GM23338 (cell line): ENCODE measurements around the gene POLR3A. TPM values are rescaled to one million over a fixed set of nuclear protein-coding genes. Genes with fewer than 3 reads are reported as not detected.

Source experiments
- ATAC-seq: fragments of 200-7000 bp; cut with Tn5 transposase; 3 replicates; pipeline ENCODE4 v1.9.1; 2020
- DNase-seq: peaks from one replicate; pipeline ENCODE4 v3.0.0-alpha.2; 2015; ENCODE audit warnings: low spot score
- H2AFZ ChIP-seq: fragments of 200-600 bp; sonication (generic); 2 replicates; pipeline ENCODE4 v1.8.0; 2016; ENCODE audit warnings: antibody characterized with exemption, mild to moderate bottlenecking, moderate library complexity
- H3F3A ChIP-seq: fragments of 200-600 bp; sonication (generic); replicated peaks from 2 replicates; pipeline ENCODE4 v1.8.0; 2017; ENCODE audit warnings: antibody characterized with exemption, mixed run types, low read depth
- H3K27ac ChIP-seq: fragments of 200-600 bp; sonication (generic); 2 replicates; pipeline ENCODE4 v1.6.1; 2016; ENCODE audit warnings: low read depth
- H3K27me3 ChIP-seq: fragments of 200-600 bp; sonication (generic); 2 replicates; pipeline ENCODE4 v1.8.0; 2016; ENCODE audit warnings: mild to moderate bottlenecking, mixed run types, moderate library complexity; ENCODE audit not compliant: insufficient read depth
- H3K36me3 ChIP-seq: fragments of 200-600 bp; sonication (generic); 2 replicates; pipeline ENCODE4 v1.8.0; 2016; ENCODE audit warnings: mild to moderate bottlenecking; ENCODE audit not compliant: insufficient read depth
- H3K4me1 ChIP-seq: fragments of 200-600 bp; sonication (generic); 2 replicates; pipeline ENCODE4 v1.8.0; 2016; ENCODE audit warnings: mild to moderate bottlenecking, moderate library complexity; ENCODE audit not compliant: insufficient read depth
- H3K4me2 ChIP-seq: fragments of 200-600 bp; sonication (generic); 2 replicates; pipeline ENCODE4 v1.7.1; 2017; ENCODE audit warnings: mixed run types
- H3K4me3 ChIP-seq: fragments of 200-600 bp; sonication (generic); 2 replicates; pipeline ENCODE4 v1.6.1; 2016; ENCODE audit warnings: mixed run types
- H3K79me2 ChIP-seq: fragments of 200-600 bp; sonication (generic); replicated peaks from 2 replicates; pipeline ENCODE4 v1.8.0; 2017; ENCODE audit warnings: mild to moderate bottlenecking; ENCODE audit not compliant: insufficient read depth
- H3K9me2 ChIP-seq: fragments of 200-600 bp; sonication (generic); 2 replicates; pipeline ENCODE4 v1.8.0; 2017; ENCODE audit not compliant: insufficient read depth
- H4K20me1 ChIP-seq: fragments of 200-600 bp; sonication (generic); replicated peaks from 2 replicates; pipeline ENCODE4 v1.8.0; 2017; ENCODE audit warnings: mild to moderate bottlenecking; ENCODE audit not compliant: insufficient read depth
- H3K27ac Mint-ChIP-seq: 2 replicates; pipeline ENCODE4 v1.8.0; 2020; ENCODE audit warnings: inconsistent platforms, mild to moderate bottlenecking, moderate library complexity, mixed read lengths
- H3K27me3 Mint-ChIP-seq: 3 replicates; pipeline ENCODE4 v1.8.0; 2022; ENCODE audit warnings: low read depth, mild to moderate bottlenecking, moderate library complexity, mixed read lengths, inconsistent platforms; ENCODE audit not compliant: insufficient read depth, poor library complexity
- H3K36me3 Mint-ChIP-seq: 3 replicates; pipeline ENCODE4 v1.8.0; 2021; ENCODE audit warnings: low read depth, mild to moderate bottlenecking, inconsistent platforms, moderate library complexity, mixed read lengths
- H3K4me1 Mint-ChIP-seq: 3 replicates; pipeline ENCODE4 v1.8.0; 2020; ENCODE audit warnings: mild to moderate bottlenecking, inconsistent platforms, mixed read lengths
- H3K4me3 Mint-ChIP-seq: 3 replicates; pipeline ENCODE4 v1.8.0; 2021; ENCODE audit warnings: moderate library complexity, mild to moderate bottlenecking, inconsistent platforms, mixed read lengths
- H3K9me3 Mint-ChIP-seq: 3 replicates; pipeline ENCODE4 v1.8.0; 2020; ENCODE audit warnings: moderate library complexity, mild to moderate bottlenecking, inconsistent platforms, mixed read lengths
- CREB1 ChIP-seq: fragments of 250-450 bp; sonication (Bioruptor Pico); IDR thresholded peaks from 2 replicates; pipeline ENCODE4 v1.5.0; 2020; ENCODE audit warnings: low read depth, mild to moderate bottlenecking, moderate library complexity
- EZH2phosphoT487 ChIP-seq: fragments of 200-600 bp; sonication (generic); IDR thresholded peaks from one replicate; pipeline ENCODE4 v1.8.1; 2018; ENCODE audit warnings: antibody characterized with exemption; ENCODE audit not compliant: unreplicated experiment
- JUNB ChIP-seq: IDR thresholded peaks from one replicate; pipeline ENCODE4 v1.6.1; 2016; ENCODE audit warnings: antibody characterized with exemption; ENCODE audit not compliant: unreplicated experiment
- NANOG ChIP-seq: IDR thresholded peaks from 2 replicates; pipeline ENCODE4 v1.6.1; 2016; ENCODE audit warnings: antibody characterized with exemption, borderline replicate concordance
- POLR2AphosphoS5 ChIP-seq: IDR thresholded peaks from 2 replicates; pipeline ENCODE4 v1.6.1; 2016; ENCODE audit warnings: antibody characterized with exemption, low read depth
- ZNF331 ChIP-seq: fragments of 250-450 bp; sonication (Bioruptor Pico); IDR thresholded peaks from 2 replicates; pipeline ENCODE4 v1.5.0; 2020; ENCODE audit warnings: low read depth, mild to moderate bottlenecking, moderate library complexity
- polyA plus RNA-seq: library from polyadenylated mRNA; unstranded; fragments of >200 nt; fragmentation: Nextera tagmentation; extraction: Ambion mirVana; gene quantifications from 2 replicates; pipeline ENCODE4 v1.2.1, GENCODE V29; 2016
- total RNA-seq: library from RNA; depleted of rRNA; stranded (reverse); fragments of >200 nt; shearing (Covaris generic); gene quantifications from 2 replicates; pipeline ENCODE4 v1.2.3, GENCODE V29; 2014
- TF ChIP-seq, protein P1 (sequence below), 2 experiments: fragments of 200-600 bp in 1 of 2; sonication (generic) in 1 of 2; conservative IDR thresholded peaks; 2 replicates each; pipeline versions ENCODE4 v1.5.1 to v1.6.1; 2016 to 2017; ENCODE audit warnings: antibody characterized with exemption in 2 of 2, low read depth in 2 of 2, mild to moderate bottlenecking in 2 of 2, moderate library complexity in 1 of 2
- TF ChIP-seq, protein P2 (sequence below): IDR thresholded peaks from one replicate; pipeline ENCODE4 v1.6.1; 2018; ENCODE audit warnings: antibody characterized with exemption; ENCODE audit not compliant: unreplicated experiment

POLR3A gene
- total and polyA plus RNA-seq, 2 experiments from 2014 or later: 11.6 to 35.5 TPM

DNA sequence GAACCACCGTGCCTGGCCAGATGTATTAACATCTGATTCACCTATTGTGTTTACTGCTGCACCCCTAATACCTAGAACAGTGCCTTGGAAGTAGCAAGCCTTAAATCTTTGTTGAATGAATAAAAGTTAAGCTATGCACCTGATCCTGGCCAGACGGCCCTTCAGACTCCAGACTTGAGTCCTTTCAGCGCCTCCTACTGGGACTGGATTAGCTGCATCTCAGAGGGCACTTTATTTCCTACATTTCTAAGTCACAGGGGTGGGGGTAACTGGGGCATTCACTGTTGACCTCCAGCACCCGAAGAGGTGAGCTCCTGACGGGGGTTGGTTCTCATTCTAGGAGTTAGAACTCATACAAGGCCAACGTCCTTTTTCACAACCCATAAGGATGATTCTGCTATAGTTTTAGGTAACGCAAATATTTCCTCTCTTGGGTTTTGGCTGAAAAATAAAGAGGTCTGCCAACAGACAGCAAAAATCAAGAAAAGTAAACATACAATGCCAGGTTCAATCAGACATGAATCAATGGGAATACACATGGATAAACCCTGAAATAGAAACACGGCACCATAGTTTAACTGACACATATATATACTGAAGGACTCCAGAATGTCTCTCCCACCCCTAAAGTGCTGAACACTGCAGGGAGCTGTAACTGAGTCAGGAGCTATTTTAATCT is 54.8 kb downstream of the POLR3A start (continued):
- no peak for TF ChIP-seq ZNF331 (CRISPR knock-in tag)

- H3K36me3 ChIP-seq: peaks cover 15% of the 10 kb centered on the region; the same call in 1 of the 2 replicates
- H4K20me1 ChIP-seq: no peaks in the 10 kb centered on the region; the same call in 1 of the 2 replicates
- DNase-seq (no peak), ATAC-seq (no peak)
- peaks cover 10% of the 10 kb centered on the region; the same call in 1 of the 2 replicates for H3F3A ChIP-seq
- peaks cover 3% of the 10 kb centered on the region; the same call in 1 of the 2 replicates for H3K4me1 ChIP-seq
- no peak overlapping the region for H3K4me3 ChIP-seq
- TF ChIP-seq CREB1 (CRISPR knock-in tag): no peak
- TF ChIP-seq JUNB: no peak
- no peak for TF ChIP-seq EZH2phosphoT487
- Mint-ChIP-seq H3K4me3 (no peak overlapping the region), H3K4me1 (peaks cover 12% of the 10 kb centered on the region; the same call in 2 of the 3 replicates), H3K27ac (no peak overlapping the region), H3K36me3 (peaks cover 22% of the 10 kb centered on the region), H3K9me3 (no peaks in the 10 kb centered on the region), H3K27me3 (peaks cover 3% of the 10 kb centered on the region)
- no peak overlapping the region for H2AFZ ChIP-seq
- no peaks in the 10 kb centered on the region for H3K9me2 ChIP-seq
- H3K4me2 ChIP-seq: no peak overlapping the region
- no peaks in the 10 kb centered on the region for H3K79me2 ChIP-seq
- H3K27me3 ChIP-seq: no peaks in the 10 kb centered on the region
- H3K27ac ChIP-seq: peak overlapping the region; percentile 69; the same call in 1 of the 2 replicates
These were observed 56.0 kb downstream of the POLR3A start for GRCh38 chr10:77973276-77973675.

- peaks cover 10% of the 10 kb centered on the region; the same call in 1 of the 2 replicates for H3F3A ChIP-seq
- Mint-ChIP-seq H3K4me3 (no peak overlapping the region), H3K9me3 (no peaks in the 10 kb centered on the region; the same call in 2 of the 3 replicates), H3K36me3 (peaks cover 15% of the 10 kb centered on the region; the same call in 2 of the 3 replicates), H3K27ac (no peak overlapping the region), H3K27me3 (peaks cover 5% of the 10 kb centered on the region), H3K4me1 (peaks cover 12% of the 10 kb centered on the region; the same call in 2 of the 3 replicates)
- no peak overlapping the region for H3K4me3 ChIP-seq
- DNase-seq: no peak
- H3K4me1 ChIP-seq: peaks cover 3% of the 10 kb centered on the region; the same call in 1 of the 2 replicates
- peaks cover 9% of the 10 kb centered on the region; the same call in 1 of the 2 replicates for H3K36me3 ChIP-seq
- H3K9me2 ChIP-seq: no peaks in the 10 kb centered on the region
- no peaks in the 10 kb centered on the region; the same call in 1 of the 2 replicates for H4K20me1 ChIP-seq
- H2AFZ ChIP-seq: no peak overlapping the region
- H3K4me2 ChIP-seq: no peak overlapping the region
- H3K79me2 ChIP-seq: no peaks in the 10 kb centered on the region
- no peak overlapping the region for H3K27ac ChIP-seq
- no peaks in the 10 kb centered on the region for H3K27me3 ChIP-seq
- peak; percentile 14; the same call in 1 of the 3 replicates for ATAC-seq
- TF ChIP-seq, protein P1, sequence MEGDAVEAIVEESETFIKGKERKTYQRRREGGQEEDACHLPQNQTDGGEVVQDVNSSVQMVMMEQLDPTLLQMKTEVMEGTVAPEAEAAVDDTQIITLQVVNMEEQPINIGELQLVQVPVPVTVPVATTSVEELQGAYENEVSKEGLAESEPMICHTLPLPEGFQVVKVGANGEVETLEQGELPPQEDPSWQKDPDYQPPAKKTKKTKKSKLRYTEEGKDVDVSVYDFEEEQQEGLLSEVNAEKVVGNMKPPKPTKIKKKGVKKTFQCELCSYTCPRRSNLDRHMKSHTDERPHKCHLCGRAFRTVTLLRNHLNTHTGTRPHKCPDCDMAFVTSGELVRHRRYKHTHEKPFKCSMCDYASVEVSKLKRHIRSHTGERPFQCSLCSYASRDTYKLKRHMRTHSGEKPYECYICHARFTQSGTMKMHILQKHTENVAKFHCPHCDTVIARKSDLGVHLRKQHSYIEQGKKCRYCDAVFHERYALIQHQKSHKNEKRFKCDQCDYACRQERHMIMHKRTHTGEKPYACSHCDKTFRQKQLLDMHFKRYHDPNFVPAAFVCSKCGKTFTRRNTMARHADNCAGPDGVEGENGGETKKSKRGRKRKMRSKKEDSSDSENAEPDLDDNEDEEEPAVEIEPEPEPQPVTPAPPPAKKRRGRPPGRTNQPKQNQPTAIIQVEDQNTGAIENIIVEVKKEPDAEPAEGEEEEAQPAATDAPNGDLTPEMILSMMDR (conservative IDR thresholded peaks at IDR 0.05; ENCODE audit: low read depth in 2 of 2): no peak
- TF ChIP-seq, protein P2, sequence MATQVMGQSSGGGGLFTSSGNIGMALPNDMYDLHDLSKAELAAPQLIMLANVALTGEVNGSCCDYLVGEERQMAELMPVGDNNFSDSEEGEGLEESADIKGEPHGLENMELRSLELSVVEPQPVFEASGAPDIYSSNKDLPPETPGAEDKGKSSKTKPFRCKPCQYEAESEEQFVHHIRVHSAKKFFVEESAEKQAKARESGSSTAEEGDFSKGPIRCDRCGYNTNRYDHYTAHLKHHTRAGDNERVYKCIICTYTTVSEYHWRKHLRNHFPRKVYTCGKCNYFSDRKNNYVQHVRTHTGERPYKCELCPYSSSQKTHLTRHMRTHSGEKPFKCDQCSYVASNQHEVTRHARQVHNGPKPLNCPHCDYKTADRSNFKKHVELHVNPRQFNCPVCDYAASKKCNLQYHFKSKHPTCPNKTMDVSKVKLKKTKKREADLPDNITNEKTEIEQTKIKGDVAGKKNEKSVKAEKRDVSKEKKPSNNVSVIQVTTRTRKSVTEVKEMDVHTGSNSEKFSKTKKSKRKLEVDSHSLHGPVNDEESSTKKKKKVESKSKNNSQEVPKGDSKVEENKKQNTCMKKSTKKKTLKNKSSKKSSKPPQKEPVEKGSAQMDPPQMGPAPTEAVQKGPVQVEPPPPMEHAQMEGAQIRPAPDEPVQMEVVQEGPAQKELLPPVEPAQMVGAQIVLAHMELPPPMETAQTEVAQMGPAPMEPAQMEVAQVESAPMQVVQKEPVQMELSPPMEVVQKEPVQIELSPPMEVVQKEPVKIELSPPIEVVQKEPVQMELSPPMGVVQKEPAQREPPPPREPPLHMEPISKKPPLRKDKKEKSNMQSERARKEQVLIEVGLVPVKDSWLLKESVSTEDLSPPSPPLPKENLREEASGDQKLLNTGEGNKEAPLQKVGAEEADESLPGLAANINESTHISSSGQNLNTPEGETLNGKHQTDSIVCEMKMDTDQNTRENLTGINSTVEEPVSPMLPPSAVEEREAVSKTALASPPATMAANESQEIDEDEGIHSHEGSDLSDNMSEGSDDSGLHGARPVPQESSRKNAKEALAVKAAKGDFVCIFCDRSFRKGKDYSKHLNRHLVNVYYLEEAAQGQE: no peak
- TF ChIP-seq NANOG (no peak), POLR2AphosphoS5 (no peak)
These were observed 57.2 kb downstream of the POLR3A start for GRCh38 chr10:77972148-77972547.
